Measurements from ENCODE around the gene KRTAP12-3.
"Not testable (repeated sequence)": the region's sequence is repeated elsewhere in the genome, so short reads cannot be mapped to it uniquely, and the experiment has no call there.

KRTAP12-3 gene

GRCh38 chr21:44657635-44658540, at the start of gene KRTAP12-3:
TSS of gene KRTAP12-3 (plus strand) at chr21:44657932. CDS start at chr21:44657980, 48 bp downstream.
- DNase-seq (ENCODE audit: low read depth), result peak; percentile 63

GRCh38 chr21:44609193-44609592, 48.5 kb upstream of the KRTAP12-3 start:
- DNase-seq (ENCODE audit: low read depth), result no peak

GRCh38 chr21:44610157-44610843, 47.4 kb upstream of the KRTAP12-3 start:
- DNase-seq (ENCODE audit: low read depth), result not testable (repeated sequence)

GRCh38 chr21:44611551-44611950, 46.2 kb upstream of the KRTAP12-3 start:
- no peak for DNase-seq (ENCODE audit: low read depth)

GRCh38 chr21:44612029-44612486, 45.7 kb upstream of the KRTAP12-3 start, which contains the start of gene KRTAP10-8:
TSS of gene KRTAP10-8 (plus strand) at chr21:44612079. CDS start at chr21:44612101, 22 bp downstream.
- DNase-seq (ENCODE audit: low read depth), result no peak

GRCh38 chr21:44612669-44613229, 45.0 kb upstream of the KRTAP12-3 start:
- DNase-seq (ENCODE audit: low read depth), result no peak

GRCh38 chr21:44613386-44614155, 44.2 kb upstream of the KRTAP12-3 start:
- DNase-seq (ENCODE audit: low read depth), result no peak

- no peak for DNase-seq (ENCODE audit: low read depth)
Observed at GRCh38 chr21:44614161-44614631, 43.5 kb upstream of the KRTAP12-3 start.

- DNase-seq (ENCODE audit: low read depth), result no peak
Observed at GRCh38 chr21:44614961-44615391, 42.8 kb upstream of the KRTAP12-3 start.

- no peak for DNase-seq (ENCODE audit: low read depth)
Observed at GRCh38 chr21:44615466-44615865, 42.3 kb upstream of the KRTAP12-3 start.

GRCh38 chr21:44615911-44616590, 41.7 kb upstream of the KRTAP12-3 start:
- DNase-seq (ENCODE audit: low read depth), result no peak

GRCh38 chr21:44616591-44616926, 41.2 kb upstream of the KRTAP12-3 start:
- DNase-seq (ENCODE audit: low read depth), result no peak

- DNase-seq (ENCODE audit: low read depth), result no peak
Observed at GRCh38 chr21:44617071-44617501, 40.6 kb upstream of the KRTAP12-3 start.

- no peak for DNase-seq (ENCODE audit: low read depth)
Observed at GRCh38 chr21:44618504-44618903, 39.2 kb upstream of the KRTAP12-3 start.

GRCh38 chr21:44618909-44619308, 38.8 kb upstream of the KRTAP12-3 start:
- DNase-seq (ENCODE audit: low read depth), result peak; percentile 44

- no peak for DNase-seq (ENCODE audit: low read depth)
Observed at GRCh38 chr21:44619886-44620285, 37.8 kb upstream of the KRTAP12-3 start.

- DNase-seq (ENCODE audit: low read depth), result no peak
Observed at GRCh38 chr21:44623575-44623974, 34.2 kb upstream of the KRTAP12-3 start.

GRCh38 chr21:44625756-44626155, 32.0 kb upstream of the KRTAP12-3 start:
- no peak for DNase-seq (ENCODE audit: low read depth)

- no peak for DNase-seq (ENCODE audit: low read depth)
Observed at GRCh38 chr21:44626262-44626661, 31.5 kb upstream of the KRTAP12-3 start.

GRCh38 chr21:44626673-44627143, 31.0 kb upstream of the KRTAP12-3 start, which contains the start of gene KRTAP10-9:
TSS of gene KRTAP10-9 (plus strand) at chr21:44627093. CDS start at chr21:44627172, 79 bp downstream.
- DNase-seq (ENCODE audit: low read depth), result no peak

All from T-helper 22 cell (primary cell).